Tibial nerve (tissue), 4 donors: ENCODE data around the gene KIF13A. TPM values are rescaled to one million over a fixed set of nuclear protein-coding genes. Genes with fewer than 3 reads are reported as not detected.
"Not testable (repeated sequence)": the region's sequence is repeated elsewhere in the genome, so short reads cannot be mapped to it uniquely, and the experiment has no call there.

ENCODE experiments used
- DNase-seq, 2 donors: peaks; one replicate each; pipeline ENCODE4 v3.0.0-alpha.2; 2019; ENCODE audit warnings: low spot score in 2 of 2
- H3K27ac ChIP-seq, 4 donors: fragments of 200-600 bp; sonication (generic) in 3 of 4; one replicate each; pipeline ENCODE4 v1.5.1; 2017 to 2019; ENCODE audit warnings: mild to moderate bottlenecking in 1 of 4
- H3K27me3 ChIP-seq, 2 donors: fragments of 200-600 bp; sonication (generic) in 1 of 2; one replicate each; pipeline versions ENCODE4 v1.5.1 to v1.6.0; 2017 to 2019
- H3K36me3 ChIP-seq, 3 donors: fragments of 200-600 bp; sonication (generic); one replicate each; pipeline ENCODE4 v1.5.1; 2018 to 2019
- H3K4me1 ChIP-seq, 4 donors: fragments of 200-600 bp; sonication (generic) in 3 of 4; one replicate each; pipeline ENCODE4 v1.5.1; 2017 to 2019
- H3K4me3 ChIP-seq, 4 donors: fragments of 200-600 bp; sonication (generic) in 3 of 4; one replicate each; pipeline ENCODE4 v1.5.1; 2017 to 2019; ENCODE audit warnings: mild to moderate bottlenecking in 1 of 4, moderate library complexity in 1 of 4
- H3K9me3 ChIP-seq, 4 donors: fragments of 200-600 bp; sonication (generic) in 3 of 4; one replicate each; pipeline ENCODE4 v1.5.1; 2017 to 2019
- CTCF ChIP-seq, 5 experiments: fragments of 200-600 bp in 3 of 5; fragments of 450-650 bp in 2 of 5; sonication (generic) in 3 of 5; IDR thresholded peaks; one replicate each; pipeline ENCODE4 v1.5.1; 2016 to 2019; ENCODE audit warnings: antibody characterized with exemption in 5 of 5, mild to moderate bottlenecking in 3 of 5, moderate library complexity in 2 of 5
- EP300 ChIP-seq, 2 donors: sonication (generic); formaldehyde crosslinking; IDR thresholded peaks; one replicate each; pipeline ENCODE4 v1.6.1; 2017; ENCODE audit warnings: antibody characterized with exemption in 2 of 2, mild to moderate bottlenecking in 1 of 2
- POLR2A ChIP-seq, 2 donors: fragments of 450-650 bp; IDR thresholded peaks; one replicate each; pipeline ENCODE4 v1.6.1; 2017; ENCODE audit warnings: antibody characterized with exemption in 2 of 2, mild to moderate bottlenecking in 2 of 2, moderate library complexity in 2 of 2
- WGBS, 2 donors: methylation state at CpG; one replicate each; pipeline ENCODE4 v1.1.5; 2018; 5-methylcytosine and 5-hydroxymethylcytosine counted together
- total RNA-seq, 4 donors: library from RNA; depleted of rRNA; stranded (reverse); fragments of >200 nt; gene quantifications; one replicate each; pipeline ENCODE4 v1.1.0, GENCODE V29; 2016

KIF13A gene
- total RNA-seq, 4 donors from 2014 or later: 31.8 to 71.9 (median 48.0) TPM

GRCh38 chr6:18016698-18017097 is 29.3 kb upstream of the KIF13A start:
- TF ChIP-seq POLR2A (IDR thresholded peaks at IDR 0.05) (no peak), EP300 (IDR thresholded peaks at IDR 0.05) (no peak), CTCF (IDR thresholded peaks at IDR 0.05) (no peak)
- WGBS, 2 donors: 41 to 58% methylated on average over 5 of the region's 5 CpGs
- Histone ChIP-seq H3K27me3 (no peaks in the 10 kb centered on the region), H3K36me3 (no peaks in the 10 kb centered on the region), H3K4me3 (no peak overlapping the region), H3K9me3 (no peaks in the 10 kb centered on the region), H3K4me1 (no peaks in the 10 kb centered on the region), H3K27ac (no peak overlapping the region)
- DNase-seq: no peak

- no peak for DNase-seq
- no peaks in the 10 kb centered on the region for H3K36me3 ChIP-seq
- no peak overlapping the region for H3K27ac ChIP-seq
- TF ChIP-seq EP300 (IDR thresholded peaks at IDR 0.05) (no peak), CTCF (IDR thresholded peaks at IDR 0.05) (no peak), POLR2A (IDR thresholded peaks at IDR 0.05) (no peak)
- H3K4me1 ChIP-seq: no peaks in the 10 kb centered on the region
- H3K27me3 ChIP-seq: no peaks in the 10 kb centered on the region
- H3K4me3 ChIP-seq: no peak overlapping the region
- H3K9me3 ChIP-seq: no peaks in the 10 kb centered on the region
These were observed 28.7 kb upstream of the KIF13A start for GRCh38 chr6:18016133-18016532.

- no peak overlapping the region for H3K4me3 ChIP-seq
- H3K27me3 ChIP-seq: no peaks in the 10 kb centered on the region
- 97 to 98% methylated on average over 27 to 30 of the region's 30 CpGs for WGBS, 2 donors
- H3K27ac ChIP-seq: no peak overlapping the region
- no peak for TF ChIP-seq CTCF (IDR thresholded peaks at IDR 0.05)
- TF ChIP-seq POLR2A (IDR thresholded peaks at IDR 0.05): no peak
- TF ChIP-seq EP300 (IDR thresholded peaks at IDR 0.05): no peak
- H3K36me3 ChIP-seq: no peaks in the 10 kb centered on the region
- no peaks in the 10 kb centered on the region for H3K4me1 ChIP-seq
- H3K9me3 ChIP-seq: no peaks in the 10 kb centered on the region
- DNase-seq: no peak
These were observed 23.9 kb upstream of the KIF13A start for GRCh38 chr6:18011287-18011686.

GRCh38 chr6:18010540-18010939 is 23.1 kb upstream of the KIF13A start:
- not testable (repeated sequence) for H3K27me3 ChIP-seq, H3K36me3 ChIP-seq, H3K27ac ChIP-seq, H3K9me3 ChIP-seq, H3K4me3 ChIP-seq, H3K4me1 ChIP-seq, DNase-seq
- 91 to 95% methylated on average over 4 of the region's 4 CpGs for WGBS, 2 donors

- DNase-seq: no peak
- H3K9me3 ChIP-seq: no peaks in the 10 kb centered on the region
- H3K36me3 ChIP-seq: no peaks in the 10 kb centered on the region
- no peak overlapping the region for H3K27ac ChIP-seq
- 84 to 88% methylated on average over 10 of the region's 10 CpGs for WGBS, 2 donors
- H3K27me3 ChIP-seq: no peaks in the 10 kb centered on the region
- no peak overlapping the region for H3K4me3 ChIP-seq
- TF ChIP-seq CTCF (IDR thresholded peaks at IDR 0.05) (no peak), EP300 (IDR thresholded peaks at IDR 0.05) (no peak), POLR2A (IDR thresholded peaks at IDR 0.05) (no peak)
- H3K4me1 ChIP-seq: peaks cover 0 to 4% (median 0%) of the 10 kb centered on the region in 4 donors
These were observed 17.0 kb upstream of the KIF13A start for GRCh38 chr6:18004256-18004985.

- no peaks in the 10 kb centered on the region for H3K36me3 ChIP-seq
- H3K4me3 ChIP-seq: no peak overlapping the region
- no peaks in the 10 kb centered on the region for H3K27me3 ChIP-seq
- 90 to 91% methylated on average over 7 of the region's 7 CpGs for WGBS, 2 donors
- no peak overlapping the region for H3K27ac ChIP-seq
- H3K9me3 ChIP-seq: no peaks in the 10 kb centered on the region
- H3K4me1 ChIP-seq: no peaks in the 10 kb centered on the region
- TF ChIP-seq CTCF (IDR thresholded peaks at IDR 0.05) (no peak), EP300 (IDR thresholded peaks at IDR 0.05) (no peak), POLR2A (IDR thresholded peaks at IDR 0.05) (no peak)
- DNase-seq: no peak
These were observed 12.0 kb upstream of the KIF13A start for GRCh38 chr6:17999425-17999824.
